Vagina (tissue), 2 donors: Measurements from ENCODE around the gene PPARA. TPM values are rescaled to one million over a fixed set of nuclear protein-coding genes. Genes with fewer than 3 reads are reported as not detected.

ENCODE experiments used
- DNase-seq, 2 donors: peaks; one replicate each; pipeline ENCODE4 v3.0.0-alpha.2; 2017; ENCODE audit errors: extremely low spot score in 2 of 2
- H3K27ac ChIP-seq: fragments of 200-600 bp; sonication (generic); one replicate; pipeline ENCODE4 v1.5.1; 2019
- H3K27me3 ChIP-seq: fragments of 200-600 bp; sonication (generic); one replicate; pipeline ENCODE4 v1.5.1; 2019
- H3K36me3 ChIP-seq, 2 donors: fragments of 200-600 bp; sonication (generic); one replicate each; pipeline ENCODE4 v1.5.1; 2017 to 2019
- H3K4me1 ChIP-seq: fragments of 200-600 bp; sonication (generic); one replicate; pipeline ENCODE4 v1.5.1; 2019
- H3K4me3 ChIP-seq, 2 donors: fragments of 200-600 bp; sonication (generic); 1 replicate in 1 of 2; 2 replicates in 1 of 2; pipeline ENCODE4 v1.5.1; 2016 to 2019
- H3K9me3 ChIP-seq: fragments of 200-600 bp; sonication (generic); one replicate; pipeline ENCODE4 v1.5.1; 2019
- CTCF ChIP-seq, 3 experiments: fragments of 450-650 bp in 2 of 3; fragments of 200-600 bp in 1 of 3; sonication (generic) in 1 of 3; IDR thresholded peaks; one replicate each; pipeline ENCODE4 v1.5.1; 2017 to 2019; ENCODE audit warnings: antibody characterized with exemption in 3 of 3, mild to moderate bottlenecking in 2 of 3, moderate library complexity in 2 of 3
- POLR2A ChIP-seq, 2 donors: fragments of 450-650 bp; IDR thresholded peaks; one replicate each; pipeline ENCODE4 v1.6.1; 2017; ENCODE audit warnings: antibody characterized with exemption in 2 of 2, mild to moderate bottlenecking in 2 of 2, moderate library complexity in 2 of 2
- POLR2AphosphoS5 ChIP-seq, 2 donors: sonication (generic); formaldehyde crosslinking; IDR thresholded peaks; one replicate each; pipeline ENCODE4 v1.9.0; 2017; ENCODE audit warnings: antibody characterized with exemption in 2 of 2, mild to moderate bottlenecking in 2 of 2, low read depth in 1 of 2; ENCODE audit not compliant: insufficient read depth in 1 of 2
- intact Hi-C: fragments of 100-400 bp; cut with DNase I; formaldehyde crosslinking; loops from one replicate; pipeline ENCODE4 v1.15.1; 2023
- total RNA-seq: library from RNA; depleted of rRNA; stranded (reverse); fragments of >200 nt; gene quantifications from one replicate; pipeline ENCODE4 v1.2.3, GENCODE V29; 2016

PPARA gene
- total RNA-seq, 1 donor from 2014 or later = 13.5 TPM

GRCh38 chr22:46121523-46122287, 28.6 kb upstream of the PPARA start:
- Histone ChIP-seq H3K36me3 (no peaks in the 10 kb centered on the region), H3K27me3 (no peaks in the 10 kb centered on the region), H3K27ac (peak overlapping the region; percentile 13), H3K4me1 (peaks cover 26% of the 10 kb centered on the region), H3K4me3 (no peak overlapping the region), H3K9me3 (no peaks in the 10 kb centered on the region)
- DNase-seq = no peak
- TF ChIP-seq CTCF (IDR thresholded peaks at IDR 0.05) (no peak), POLR2A (IDR thresholded peaks at IDR 0.05) (no peak), POLR2AphosphoS5 (IDR thresholded peaks at IDR 0.05; ENCODE audit: insufficient read depth in 1 of 2, low read depth in 1 of 2) (no peak)
- intact Hi-C loops = loop anchor here (5.0 to 10.0 kb wide), 4 partner anchors 143 to 423 kb away; partner anchors contain the start of genes GTSE1, PKDREJ and TTC38

GRCh38 chr22:46122511-46122971, 27.8 kb upstream of the PPARA start:
- H3K27me3 ChIP-seq = no peaks in the 10 kb centered on the region
- H3K36me3 ChIP-seq = no peaks in the 10 kb centered on the region
- no peak overlapping the region for H3K4me3 ChIP-seq
- intact Hi-C loops = loop anchor here (5.0 to 10.0 kb wide), 4 partner anchors 142 to 422 kb away; partner anchors contain the start of genes GTSE1, PKDREJ and TTC38
- peaks cover 23% of the 10 kb centered on the region for H3K4me1 ChIP-seq
- DNase-seq = no peak
- H3K9me3 ChIP-seq = no peaks in the 10 kb centered on the region
- peak; percentile 89 to 96 (median 96) for TF ChIP-seq CTCF (IDR thresholded peaks at IDR 0.05)
- peak in 1 of 2 donors; percentile 20 for TF ChIP-seq POLR2AphosphoS5 (IDR thresholded peaks at IDR 0.05; ENCODE audit: insufficient read depth in 1 of 2, low read depth in 1 of 2)
- no peak for TF ChIP-seq POLR2A (IDR thresholded peaks at IDR 0.05)
- H3K27ac ChIP-seq = peak overlapping the region; percentile 13

GRCh38 chr22:46122980-46123693, 27.2 kb upstream of the PPARA start:
- H3K27me3 ChIP-seq = no peaks in the 10 kb centered on the region
- no peaks in the 10 kb centered on the region for H3K9me3 ChIP-seq
- no peak for DNase-seq
- H3K4me3 ChIP-seq = no peak overlapping the region
- no peaks in the 10 kb centered on the region for H3K36me3 ChIP-seq
- no peak overlapping the region for H3K27ac ChIP-seq
- TF ChIP-seq POLR2AphosphoS5 (IDR thresholded peaks at IDR 0.05; ENCODE audit: insufficient read depth in 1 of 2, low read depth in 1 of 2) = no peak
- TF ChIP-seq CTCF (IDR thresholded peaks at IDR 0.05) = no peak
- TF ChIP-seq POLR2A (IDR thresholded peaks at IDR 0.05) = no peak
- intact Hi-C loops = loop anchor here (5.0 to 10.0 kb wide), 4 partner anchors 142 to 422 kb away; partner anchors contain the start of genes GTSE1, PKDREJ and TTC38
- peaks cover 23% of the 10 kb centered on the region for H3K4me1 ChIP-seq

- H3K4me1 ChIP-seq = peaks cover 23% of the 10 kb centered on the region
- H3K27ac ChIP-seq = no peak overlapping the region
- intact Hi-C loops = loop anchor here (5.0 to 10.0 kb wide), 4 partner anchors 141 to 421 kb away; partner anchors contain the start of genes GTSE1, PKDREJ and TTC38
- TF ChIP-seq POLR2AphosphoS5 (IDR thresholded peaks at IDR 0.05; ENCODE audit: insufficient read depth in 1 of 2, low read depth in 1 of 2) (no peak), POLR2A (IDR thresholded peaks at IDR 0.05) (no peak), CTCF (IDR thresholded peaks at IDR 0.05) (no peak)
- no peaks in the 10 kb centered on the region for H3K9me3 ChIP-seq
- no peak overlapping the region for H3K4me3 ChIP-seq
- no peaks in the 10 kb centered on the region for H3K27me3 ChIP-seq
- no peak for DNase-seq
- H3K36me3 ChIP-seq = no peaks in the 10 kb centered on the region
These were observed 26.5 kb upstream of the PPARA start for GRCh38 chr22:46123694-46124382.
